Thoracic aorta endothelial cell (primary cell): Measurements from ENCODE around the gene GOLGA8Q. TPM values are rescaled to one million over a fixed set of nuclear protein-coding genes. Genes with fewer than 3 reads are reported as not detected.

Experiments
- small RNA-seq: library from RNA; depleted of rRNA; stranded (forward); fragments of <200 nt; gene quantifications from one replicate; pipeline ENCODE3, GENCODE V24; 2012
- total RNA-seq: library from RNA; depleted of rRNA; stranded (reverse); fragments of >200 nt; gene quantifications from 2 replicates; pipeline ENCODE4 v1.2.3, GENCODE V29; 2012

The GOLGA8Q gene, protein sequence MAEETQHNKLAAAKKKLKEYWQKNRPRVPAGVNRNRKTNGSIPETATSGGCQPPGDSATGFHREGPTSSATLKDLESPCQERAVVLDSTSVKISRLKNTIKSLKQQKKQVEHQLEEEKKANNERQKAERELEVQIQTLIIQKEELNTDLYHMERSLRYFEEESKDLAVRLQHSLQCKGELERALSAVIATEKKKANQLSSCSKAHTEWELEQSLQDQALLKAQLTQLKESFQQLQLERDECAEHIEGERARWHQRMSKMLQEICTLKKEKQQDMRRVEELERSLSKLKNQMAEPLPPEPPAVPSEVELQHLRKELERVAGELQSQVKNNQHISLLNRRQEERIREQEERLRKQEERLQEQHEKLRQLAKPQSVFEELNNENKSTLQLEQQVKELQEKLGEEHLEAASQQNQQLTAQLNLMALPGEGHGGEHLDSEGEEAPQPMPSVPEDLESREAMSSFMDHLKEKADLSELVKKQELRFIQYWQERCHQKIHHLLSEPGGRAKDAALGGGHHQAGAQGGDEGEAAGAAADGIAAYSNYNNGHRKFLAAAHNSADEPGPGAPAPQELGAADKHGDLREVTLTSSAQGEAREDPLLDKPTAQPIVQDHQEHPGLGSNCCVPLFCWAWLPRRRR
- total RNA-seq = 0.66 and 1.1 TPM in 2 replicates

DNA sequence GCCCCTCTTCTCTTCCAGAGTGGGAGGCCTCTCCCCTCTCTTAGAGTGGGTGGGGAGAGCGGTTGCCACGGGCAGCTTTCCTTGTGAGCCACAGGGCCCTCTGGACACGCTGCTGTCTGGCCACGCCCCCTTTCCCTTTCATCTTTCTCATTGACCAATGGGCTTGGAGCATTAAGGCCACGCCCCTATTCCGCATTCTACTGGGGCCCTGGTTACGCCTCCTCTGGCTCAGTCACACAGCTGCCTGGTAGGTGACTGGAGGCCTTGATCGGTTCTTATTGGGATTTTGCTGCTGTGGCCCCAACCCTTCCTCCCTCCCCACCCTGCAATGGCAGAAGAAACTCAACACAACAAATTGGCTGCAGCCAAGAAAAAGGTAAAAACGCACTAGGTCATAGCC lies at the start of gene GOLGA8Q:
TSS of gene GOLGA8Q (plus strand) at position 301 of the 400 bp plus-strand sequence. CDS start at position 329, 28 bp downstream.

DNA sequence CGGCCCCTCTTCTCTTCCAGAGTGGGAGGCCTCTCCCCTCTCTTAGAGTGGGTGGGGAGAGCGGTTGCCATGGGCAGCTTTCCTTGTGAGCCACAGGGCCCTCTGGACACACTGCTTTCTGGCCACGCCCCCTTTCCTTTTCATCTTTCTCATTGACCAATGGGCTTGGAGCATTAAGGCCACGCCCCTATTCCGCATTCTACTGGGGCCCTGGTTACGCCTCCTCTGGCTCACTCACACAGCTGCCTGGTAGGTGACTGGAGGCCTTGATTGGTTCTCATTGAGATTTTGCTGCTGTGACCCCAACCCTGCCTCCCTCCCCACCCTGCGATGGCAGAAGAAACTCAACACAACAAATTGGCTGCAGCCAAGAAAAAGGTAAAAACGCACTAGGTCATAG lies 51.9 kb downstream of the GOLGA8Q start, which contains the start of gene GOLGA8H:
TSS of gene GOLGA8H (plus strand) at position 233 of the 400 bp plus-strand sequence. CDS start at position 331, 98 bp downstream.

Small RNA genes within 50 kb of the gene (small RNA-seq; reads per million reads assigned to genes)
- gene RF00096 = not detected
- not detected for gene RN7SL796P

Other genes with a start within 250 kb of the GOLGA8Q start
- 5.3 and 5.7 TPM in 2 replicates for gene CHRFAM7A, start 158.5 kb upstream of the GOLGA8Q start, total RNA-seq
- 0.53 and 1.3 TPM in 2 replicates for gene GOLGA8R, start 137.8 kb upstream of the GOLGA8Q start, total RNA-seq
- gene GOLGA8H, start 52.0 kb downstream of the GOLGA8Q start, total RNA-seq = 1.4 and 2.1 TPM in 2 replicates